Endothelial cell of umbilical vein (primary cell): ENCODE results near the gene APBA2. TPM values are rescaled to one million over a fixed set of nuclear protein-coding genes. Genes with fewer than 3 reads are reported as not detected.

Experiments used
- BruUV-seq: library from RNA; stranded (reverse); fragments of 400-500 nt; replicated peaks from 2 replicates; lab custom pipeline; 2021; lab: Mats Ljungman, UMichigan
- CTCF ChIA-PET: fragments of 300-600, 350-600 bp; sonication (Branson Sonifier 250); formaldehyde crosslinking; loops from one replicate; lab custom pipeline; 2021; ENCODE audit warnings: antibody characterized with exemption, inconsistent platforms; lab: Charles Lee
- POLR2A ChIA-PET: fragments of 300-600, 350-600 bp; sonication (Branson Sonifier 250); formaldehyde crosslinking; loops from one replicate; lab custom pipeline; 2021; ENCODE audit warnings: antibody characterized with exemption, inconsistent platforms; lab: Charles Lee
- DNase-seq: peaks from one replicate; pipeline ENCODE4 v3.0.0-alpha.2; 2011; ENCODE audit warnings: low read depth, low spot score
- FAIRE-seq: peaks from 2 replicates; lab custom pipeline; 2011; peaks lifted over from hg19 to GRCh38; lab: Jason Lieb, UNC
- H2AFZ ChIP-seq: 2 replicates; pipeline ENCODE4 v1.6.0; 2012; ENCODE audit warnings: low read depth, low read length, control low read depth, inconsistent platforms
- H3K27ac ChIP-seq: 2 replicates; pipeline ENCODE4 v1.5.1; 2011; ENCODE audit warnings: low read depth, mild to moderate bottlenecking, control low read depth, low read length, moderate library complexity; ENCODE audit not compliant: insufficient read depth
- H3K27me3 ChIP-seq, 2 experiments: 2 replicates each; pipeline versions ENCODE4 v1.6.0 to v1.6.1; 2011; ENCODE audit warnings: low read length in 2 of 2, mixed read lengths in 1 of 2; ENCODE audit not compliant: control insufficient read depth in 2 of 2, insufficient read depth in 2 of 2
- H3K36me3 ChIP-seq, 2 experiments: 2 replicates in 1 of 2; 3 replicates in 1 of 2; pipeline ENCODE4 v1.5.1; 2011; ENCODE audit warnings: low read length in 2 of 2, mild to moderate bottlenecking in 1 of 2, moderate library complexity in 1 of 2; ENCODE audit not compliant: control insufficient read depth in 2 of 2, insufficient read depth in 2 of 2; ENCODE audit errors: extremely low read depth in 1 of 2
- H3K4me1 ChIP-seq: 3 replicates; pipeline ENCODE4 v1.5.1; 2011; ENCODE audit warnings: mild to moderate bottlenecking, low read length; ENCODE audit not compliant: control insufficient read depth, insufficient read depth; ENCODE audit errors: extremely low read depth
- H3K4me2 ChIP-seq: 2 replicates; pipeline ENCODE4 v1.6.1; 2011; ENCODE audit warnings: low read length, control low read depth, mixed read lengths; ENCODE audit not compliant: insufficient read depth
- H3K4me3 ChIP-seq, 3 experiments: fragments of 200-600 bp in 1 of 3; sonication (generic), shearing (Covaris generic) in 1 of 3; replicated peaks in 1 of 3; 2 replicates each; pipeline ENCODE4 v1.5.1; 2011 to 2016; ENCODE audit warnings: control low read depth in 3 of 3, low read length in 3 of 3, mild to moderate bottlenecking in 2 of 3, inconsistent platforms in 1 of 3, low read depth in 1 of 3, moderate library complexity in 1 of 3; ENCODE audit not compliant: insufficient read depth in 1 of 3
- H3K79me2 ChIP-seq: 2 replicates; pipeline ENCODE4 v1.6.0; 2012; ENCODE audit warnings: low read length, inconsistent platforms; ENCODE audit not compliant: control insufficient read depth, insufficient read depth
- H3K9ac ChIP-seq: replicated peaks from 2 replicates; pipeline ENCODE3; 2011; ENCODE audit warnings: low read length, control low read depth; ENCODE audit not compliant: insufficient read depth; ENCODE audit errors: extremely low read depth
- H3K9me1 ChIP-seq: replicated peaks from 3 replicates; pipeline ENCODE4 v1.6.0; 2011; ENCODE audit warnings: mild to moderate bottlenecking, low read length; ENCODE audit not compliant: control insufficient read depth, insufficient read depth; ENCODE audit errors: extremely low read depth
- H3K9me3 ChIP-seq: replicated peaks from 2 replicates; pipeline ENCODE4 v1.5.1; 2012; ENCODE audit warnings: low read length, inconsistent platforms; ENCODE audit not compliant: control insufficient read depth, insufficient read depth
- H4K20me1 ChIP-seq: replicated peaks from 2 replicates; pipeline ENCODE3; 2011; ENCODE audit warnings: mild to moderate bottlenecking, low read length; ENCODE audit not compliant: control insufficient read depth, insufficient read depth; ENCODE audit errors: extremely low read depth
- CTCF ChIP-seq, 2 donors: IDR thresholded peaks; 1 replicate in 1 of 2; 2 replicates in 1 of 2; pipeline ENCODE4 v1.5.1; 2011; ENCODE audit warnings: low read length in 2 of 2, mild to moderate bottlenecking in 2 of 2, moderate library complexity in 2 of 2, control low read depth in 1 of 2, inconsistent platforms in 1 of 2, low read depth in 1 of 2; ENCODE audit not compliant: insufficient read depth in 1 of 2; ENCODE audit errors: extremely low read depth in 1 of 2
- EZH2 ChIP-seq: IDR thresholded peaks from 2 replicates; pipeline ENCODE4 v1.6.1; 2012; ENCODE audit warnings: borderline replicate concordance, low read depth, mild to moderate bottlenecking, moderate library complexity, low read length, inconsistent platforms; ENCODE audit not compliant: severe bottlenecking
- FOS ChIP-seq: IDR thresholded peaks from 2 replicates; pipeline ENCODE4 v1.6.1; 2011; ENCODE audit warnings: mild to moderate bottlenecking, low read length, moderate library complexity, borderline replicate concordance; ENCODE audit not compliant: insufficient read depth
- GATA2 ChIP-seq: IDR thresholded peaks from 2 replicates; pipeline ENCODE4 v1.7.0; 2011; ENCODE audit warnings: low read depth, mild to moderate bottlenecking, moderate library complexity, mixed read lengths, low read length; ENCODE audit not compliant: insufficient read length, insufficient read depth
- JUN ChIP-seq: IDR thresholded peaks from 2 replicates; pipeline ENCODE4 v1.6.1; 2011; ENCODE audit warnings: borderline replicate concordance, low read depth; ENCODE audit not compliant: insufficient read length, insufficient read depth
- MAX ChIP-seq: IDR thresholded peaks from 2 replicates; pipeline ENCODE4 v1.6.1; 2011; ENCODE audit not compliant: insufficient read depth, insufficient read length
- MYC ChIP-seq: IDR thresholded peaks from one replicate; pipeline ENCODE4 v1.6.1; 2011; ENCODE audit warnings: mild to moderate bottlenecking, low read depth, low read length
- POLR2A ChIP-seq: IDR thresholded peaks from 2 replicates; pipeline ENCODE4 v1.6.1; 2012; ENCODE audit warnings: low read depth, mild to moderate bottlenecking, control low read depth, low read length
- POLR2AphosphoS5 ChIP-seq: IDR thresholded peaks from 2 replicates; pipeline ENCODE4 v1.6.1; 2012; ENCODE audit warnings: low read depth, mild to moderate bottlenecking, control low read depth, low read length, moderate library complexity; ENCODE audit not compliant: insufficient read depth
- dilution Hi-C: fragments of 300-500 bp; cut with MboI; formaldehyde crosslinking; loops from one replicate; pipeline ENCODE4 v1.15.0; 2019; ENCODE audit warnings: low sequenced_read_pairs; ENCODE audit not compliant: extremely low pct_ligation_motif_present
- intact Hi-C: fragments of 100-400 bp; cut with micrococcal nuclease; formaldehyde crosslinking; loops from one replicate; pipeline ENCODE4 v1.10.0; 2022
- polyA plus RNA-seq, 4 experiments: library from polyadenylated mRNA; depleted of rRNA in 3 of 4; stranded (reverse) in 3 of 4; unstranded in 1 of 4; fragments of >200 nt; gene quantifications; 2 replicates each; pipeline versions ENCODE4 v1.2.1 to v1.2.3, GENCODE V29; 2011 to 2012; ENCODE audit warnings: missing spikeins in 1 of 4
- total RNA-seq: library from RNA; stranded (reverse); gene quantifications from 2 replicates; pipeline ENCODE4 v1.2.3, GENCODE V29; 2021

Gene APBA2
- total and polyA plus RNA-seq, 2 donors (not counting 3 experiments of a cell fraction or from before 2014, with no cell fraction given), result 5.7 to 11.1 TPM

- BruUV-seq, result no TSS peak
- Histone ChIP-seq H3K4me1 (no peaks in the 10 kb centered on the region), H3K9me1 (peaks cover 2% of the 10 kb centered on the region), H3K27ac (no peak overlapping the region), H3K9ac (no peak overlapping the region), H3K79me2 (no peaks in the 10 kb centered on the region), H3K9me3 (no peaks in the 10 kb centered on the region), H3K36me3 (no peaks in the 10 kb centered on the region), H3K27me3 (no peaks in the 10 kb centered on the region), H3K4me3 (no peak overlapping the region), H4K20me1 (no peaks in the 10 kb centered on the region), H2AFZ (no peak overlapping the region), H3K4me2 (no peak overlapping the region)
- FAIRE-seq (no peak), DNase-seq (no peak)
- ChIA-PET CTCF (no interaction called here), POLR2A (no interaction called here)
- TF ChIP-seq CTCF (IDR thresholded peaks at IDR 0.05; ENCODE audit: extremely low read depth in 1 of 2, insufficient read depth in 1 of 2, low read depth in 1 of 2, low read length in 2 of 2) (no peak), POLR2AphosphoS5 (no peak), EZH2 (no peak), GATA2 (no peak), FOS (no peak), JUN (no peak), POLR2A (no peak), MAX (no peak), MYC (no peak)
- intact Hi-C loops, result no loop called here
- dilution Hi-C loops, result no loop called here
Measured at GRCh38 chr15:29005931-29006330, 120.2 kb downstream of the APBA2 start.
